OCI-LY1 (cell line): Measurements from ENCODE around the gene RHBDL3.

Source experiments
- EZH2 ChIP-seq: fragments of 200-600 bp; sonication (generic), shearing (Covaris generic); IDR thresholded peaks from 2 replicates; pipeline ENCODE4 v1.8.0; 2017; ENCODE audit warnings: borderline replicate concordance, mixed run types, mild to moderate bottlenecking, antibody characterized with exemption, low read length, moderate library complexity, mixed read lengths
- TF ChIP-seq, protein P1 (sequence below): fragments of 200-600 bp; sonication (generic), shearing (Covaris generic); IDR thresholded peaks from 2 replicates; pipeline ENCODE4 v1.5.1; 2017; ENCODE audit warnings: mild to moderate bottlenecking, antibody characterized with exemption, low read length, moderate library complexity, mixed read lengths

DNA sequence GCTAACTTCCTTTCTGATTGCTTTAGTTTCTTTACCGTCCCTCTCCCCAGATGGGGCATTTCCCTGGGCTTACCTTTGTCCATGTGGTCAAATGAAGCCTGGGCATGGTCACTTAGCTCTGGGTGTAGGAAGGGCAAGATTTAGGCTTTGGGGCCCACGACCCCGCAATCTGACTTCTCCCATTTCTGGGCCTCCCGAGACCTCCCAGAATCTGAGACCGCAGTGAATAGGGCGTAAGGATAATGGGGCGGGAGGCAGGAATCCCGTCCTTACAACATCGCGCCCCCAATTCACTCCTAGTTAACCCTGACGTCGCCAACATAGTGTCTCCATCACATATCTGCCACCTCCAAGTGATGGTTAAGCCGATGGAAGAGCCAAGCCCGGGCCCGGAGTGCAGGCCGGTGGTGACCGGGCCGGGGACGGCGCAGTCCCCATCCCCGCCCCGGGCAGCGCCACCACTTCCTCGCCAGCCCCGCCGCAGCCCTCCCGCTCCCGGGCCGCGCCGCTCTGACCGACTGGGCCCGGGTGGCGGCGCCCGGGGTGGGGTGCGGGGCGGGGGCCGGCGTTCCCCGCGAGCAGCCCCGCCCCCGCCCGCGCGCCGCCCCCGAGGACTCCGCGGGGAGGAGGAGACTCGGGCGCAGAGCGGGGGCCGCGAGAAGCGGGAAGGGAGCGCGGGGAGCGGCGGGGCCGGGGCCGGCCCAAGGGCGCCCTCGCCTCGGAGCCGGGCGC lies at the start of gene RHBDL3:
- TF ChIP-seq, protein P1, sequence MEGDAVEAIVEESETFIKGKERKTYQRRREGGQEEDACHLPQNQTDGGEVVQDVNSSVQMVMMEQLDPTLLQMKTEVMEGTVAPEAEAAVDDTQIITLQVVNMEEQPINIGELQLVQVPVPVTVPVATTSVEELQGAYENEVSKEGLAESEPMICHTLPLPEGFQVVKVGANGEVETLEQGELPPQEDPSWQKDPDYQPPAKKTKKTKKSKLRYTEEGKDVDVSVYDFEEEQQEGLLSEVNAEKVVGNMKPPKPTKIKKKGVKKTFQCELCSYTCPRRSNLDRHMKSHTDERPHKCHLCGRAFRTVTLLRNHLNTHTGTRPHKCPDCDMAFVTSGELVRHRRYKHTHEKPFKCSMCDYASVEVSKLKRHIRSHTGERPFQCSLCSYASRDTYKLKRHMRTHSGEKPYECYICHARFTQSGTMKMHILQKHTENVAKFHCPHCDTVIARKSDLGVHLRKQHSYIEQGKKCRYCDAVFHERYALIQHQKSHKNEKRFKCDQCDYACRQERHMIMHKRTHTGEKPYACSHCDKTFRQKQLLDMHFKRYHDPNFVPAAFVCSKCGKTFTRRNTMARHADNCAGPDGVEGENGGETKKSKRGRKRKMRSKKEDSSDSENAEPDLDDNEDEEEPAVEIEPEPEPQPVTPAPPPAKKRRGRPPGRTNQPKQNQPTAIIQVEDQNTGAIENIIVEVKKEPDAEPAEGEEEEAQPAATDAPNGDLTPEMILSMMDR: no peak
- TF ChIP-seq EZH2: no peak
